Mesothelial cell of epicardium (in vitro differentiated cells): ENCODE data around the gene RBBP4. TPM values are rescaled to one million over a fixed set of nuclear protein-coding genes. Genes with fewer than 3 reads are reported as not detected.

ENCODE experiments used
- DNase-seq, 2 experiments: peaks; one replicate each; pipeline ENCODE4 v3.0.0; 2021; ENCODE audit warnings: low spot score in 2 of 2; ENCODE audit not compliant: unreplicated experiment in 2 of 2
- H3K27ac Mint-ChIP-seq: 2 replicates; pipeline ENCODE4 v1.8.0; 2021; ENCODE audit warnings: mixed read lengths
- H3K27me3 Mint-ChIP-seq: 2 replicates; pipeline ENCODE4 v1.8.0; 2021; ENCODE audit warnings: low read depth, mixed read lengths
- H3K36me3 Mint-ChIP-seq: 2 replicates; pipeline ENCODE4 v1.8.0; 2021; ENCODE audit warnings: mixed read lengths
- H3K4me1 Mint-ChIP-seq: 2 replicates; pipeline ENCODE4 v1.8.0; 2021; ENCODE audit warnings: mixed read lengths
- H3K4me3 Mint-ChIP-seq: 2 replicates; pipeline ENCODE4 v1.8.0; 2021; ENCODE audit warnings: mild to moderate bottlenecking, moderate library complexity, mixed read lengths
- H3K9me3 Mint-ChIP-seq: 2 replicates; pipeline ENCODE4 v1.8.0; 2021; ENCODE audit warnings: mixed read lengths
- CTCF ChIP-seq: fragments of 200-600 bp; sonication (generic); IDR thresholded peaks from one replicate; pipeline ENCODE4 v1.5.0; 2021; ENCODE audit warnings: antibody characterized with exemption; ENCODE audit not compliant: unreplicated experiment
- total RNA-seq: library from RNA; stranded (reverse); gene quantifications from 3 replicates; pipeline ENCODE4 v1.2.1, GENCODE V29; 2021

The RBBP4 gene
- total RNA-seq, 1 donor from 2014 or later, result 388 TPM

- H3K4me1 Mint-ChIP-seq, result peaks cover 17% of the 10 kb centered on the region
- H3K4me3 Mint-ChIP-seq, result peak within 1 kb of the TSS; percentile 74
- no peaks in the 10 kb centered on the region for H3K36me3 Mint-ChIP-seq
- TF ChIP-seq CTCF, result no peak
- no peaks in the 10 kb centered on the region for H3K9me3 Mint-ChIP-seq
- peak in 1 of 2 experiments; percentile 49 for DNase-seq
- no peaks in the 10 kb centered on the region for H3K27me3 Mint-ChIP-seq
- H3K27ac Mint-ChIP-seq, result peak within 1 kb of the TSS; percentile 88
Measured at GRCh38 chr1:32702599-32703478, 51.8 kb downstream of the RBBP4 start, which contains the start of gene SYNC. TSS of gene SYNC (minus strand) at chr1:32702770. CDS start at chr1:32702660, 110 bp downstream.

- peak overlapping the region; percentile 88 for H3K27ac Mint-ChIP-seq
- peak in 1 of 2 experiments; percentile 73 for DNase-seq
- no peaks in the 10 kb centered on the region for H3K36me3 Mint-ChIP-seq
- no peaks in the 10 kb centered on the region for H3K9me3 Mint-ChIP-seq
- peak overlapping the region; percentile 74 for H3K4me3 Mint-ChIP-seq
- no peaks in the 10 kb centered on the region for H3K27me3 Mint-ChIP-seq
- H3K4me1 Mint-ChIP-seq, result peaks cover 17% of the 10 kb centered on the region
- no peak for TF ChIP-seq CTCF
Measured at GRCh38 chr1:32703479-32704291, 52.7 kb downstream of the RBBP4 start.

- TF ChIP-seq CTCF, result no peak
- peaks cover 22% of the 10 kb centered on the region for H3K4me1 Mint-ChIP-seq
- H3K9me3 Mint-ChIP-seq, result no peaks in the 10 kb centered on the region
- no peak overlapping the region for H3K27ac Mint-ChIP-seq
- no peak overlapping the region for H3K4me3 Mint-ChIP-seq
- no peak for DNase-seq
- no peaks in the 10 kb centered on the region for H3K36me3 Mint-ChIP-seq
- H3K27me3 Mint-ChIP-seq, result no peaks in the 10 kb centered on the region
Measured at GRCh38 chr1:32705516-32705915, 54.5 kb downstream of the RBBP4 start.

- no peak overlapping the region for H3K4me3 Mint-ChIP-seq
- H3K27me3 Mint-ChIP-seq, result no peaks in the 10 kb centered on the region
- no peak overlapping the region for H3K27ac Mint-ChIP-seq
- peaks cover 23% of the 10 kb centered on the region for H3K4me1 Mint-ChIP-seq
- TF ChIP-seq CTCF, result no peak
- no peaks in the 10 kb centered on the region for H3K36me3 Mint-ChIP-seq
- no peaks in the 10 kb centered on the region for H3K9me3 Mint-ChIP-seq
- DNase-seq, result no peak
Measured at GRCh38 chr1:32706491-32706890, 55.5 kb downstream of the RBBP4 start.

GRCh38 chr1:32709075-32709474 is 58.1 kb downstream of the RBBP4 start:
- no peaks in the 10 kb centered on the region for H3K27me3 Mint-ChIP-seq
- DNase-seq, result no peak

More at GRCh38 chr1:32709075-32709474, 58.1 kb downstream of the RBBP4 start:
- no peaks in the 10 kb centered on the region for H3K9me3 Mint-ChIP-seq
- TF ChIP-seq CTCF, result no peak
- H3K4me3 Mint-ChIP-seq, result no peak overlapping the region
- H3K4me1 Mint-ChIP-seq, result peaks cover 9% of the 10 kb centered on the region
- H3K36me3 Mint-ChIP-seq, result no peaks in the 10 kb centered on the region
- H3K27ac Mint-ChIP-seq, result peak overlapping the region; percentile 53
